Measurements from ENCODE around the gene ABR.
A peak's percentile ranks its signal among the peaks of the same experiment; 100 is the strongest.
"Not testable (repeated sequence)": the region's sequence is repeated elsewhere in the genome, so short reads cannot be mapped to it uniquely, and the experiment has no call there.

Gene ABR

GRCh38 chr17:1073963-1074625 lies 105.7 kb downstream of the ABR start:
- DNase-seq (ENCODE audit: low read depth in 4 of 4, low spot score in 1 of 4): not testable (repeated sequence)

- DNase-seq (ENCODE audit: low read depth in 4 of 4, low spot score in 1 of 4): no peak
Observed at GRCh38 chr17:1073241-1073962, 106.4 kb downstream of the ABR start.

- DNase-seq (ENCODE audit: low read depth in 4 of 4, low spot score in 1 of 4): no peak
Observed at GRCh38 chr17:1072551-1072961, 107.2 kb downstream of the ABR start.

- no peak for DNase-seq (ENCODE audit: low read depth in 4 of 4, low spot score in 1 of 4)
Observed at GRCh38 chr17:1071103-1071825, 108.5 kb downstream of the ABR start.

GRCh38 chr17:1070411-1070810 lies 109.4 kb downstream of the ABR start:
- DNase-seq (ENCODE audit: low read depth in 4 of 4, low spot score in 1 of 4): no peak

- no peak for DNase-seq (ENCODE audit: low read depth in 4 of 4, low spot score in 1 of 4)
Observed at GRCh38 chr17:1069847-1070246, 109.9 kb downstream of the ABR start.

GRCh38 chr17:1068356-1068755 lies 111.4 kb downstream of the ABR start:
- no peak for DNase-seq (ENCODE audit: low read depth in 4 of 4, low spot score in 1 of 4)

- DNase-seq (ENCODE audit: low read depth in 4 of 4, low spot score in 1 of 4): no peak
Observed at GRCh38 chr17:1067282-1067956, 112.4 kb downstream of the ABR start.

GRCh38 chr17:1065416-1065815 lies 114.4 kb downstream of the ABR start:
- DNase-seq (ENCODE audit: low read depth in 4 of 4, low spot score in 1 of 4): not testable (repeated sequence)

- peak in 1 of 4 experiments; percentile 14 for DNase-seq (ENCODE audit: low read depth in 4 of 4, low spot score in 1 of 4)
Observed at GRCh38 chr17:1060991-1061390, 118.8 kb downstream of the ABR start.

- DNase-seq (ENCODE audit: low read depth in 4 of 4, low spot score in 1 of 4): no peak
Observed at GRCh38 chr17:1059131-1059795, 120.5 kb downstream of the ABR start.

GRCh38 chr17:1058423-1059130 lies 121.2 kb downstream of the ABR start:
- DNase-seq (ENCODE audit: low read depth in 4 of 4, low spot score in 1 of 4): peak; percentile 9 to 49 (median 30)

- no peak for DNase-seq (ENCODE audit: low read depth in 4 of 4, low spot score in 1 of 4)
Observed at GRCh38 chr17:1056761-1057160, 123.0 kb downstream of the ABR start.

GRCh38 chr17:1055751-1056645 lies 123.8 kb downstream of the ABR start:
- peak in 3 of 4 experiments; percentile 13 to 29 (median 13) for DNase-seq (ENCODE audit: low read depth in 4 of 4, low spot score in 1 of 4)

- no peak for DNase-seq (ENCODE audit: low read depth in 4 of 4, low spot score in 1 of 4)
Observed at GRCh38 chr17:1055231-1055630, 124.5 kb downstream of the ABR start.

GRCh38 chr17:1054656-1055055 lies 125.1 kb downstream of the ABR start:
- no peak for DNase-seq (ENCODE audit: low read depth in 4 of 4, low spot score in 1 of 4)

- DNase-seq (ENCODE audit: low read depth in 4 of 4, low spot score in 1 of 4): no peak
Observed at GRCh38 chr17:1053661-1054360, 126.0 kb downstream of the ABR start.

GRCh38 chr17:1050996-1051925 lies 128.5 kb downstream of the ABR start:
- no peak for DNase-seq (ENCODE audit: low read depth in 4 of 4, low spot score in 1 of 4)

Data from stimulated activated CD4-positive, alpha-beta T cell treated with anti-CD3 and anti-CD28 coated beads, Interleukin-1b, Interleukin-23, amount 100 ng/mL, for 24 hours (primary cell).